Right lobe of liver (tissue), 4 donors: Measurements from ENCODE around the gene DNAH10.

Experiments used
- CTCF ChIP-seq, 4 donors: fragments of 200-600 bp in 3 of 4; fragments of 450-650 bp in 1 of 4; IDR thresholded peaks; one replicate each; pipeline versions ENCODE4 v1.5.1 to v1.8.0; 2016 to 2022; ENCODE audit warnings: antibody characterized with exemption in 4 of 4, mild to moderate bottlenecking in 2 of 4
- POLR2A ChIP-seq: fragments of 450-650 bp; IDR thresholded peaks from one replicate; pipeline ENCODE4 v1.6.1; 2017; ENCODE audit warnings: antibody characterized with exemption, mild to moderate bottlenecking
- donor health status: DM: no; HTN: no; CAD: no.
- donor health status: DM: no; HTN: no; CAD: no.
- donor health status: DM: no; HTN: yes; CAD: no.

DNA sequence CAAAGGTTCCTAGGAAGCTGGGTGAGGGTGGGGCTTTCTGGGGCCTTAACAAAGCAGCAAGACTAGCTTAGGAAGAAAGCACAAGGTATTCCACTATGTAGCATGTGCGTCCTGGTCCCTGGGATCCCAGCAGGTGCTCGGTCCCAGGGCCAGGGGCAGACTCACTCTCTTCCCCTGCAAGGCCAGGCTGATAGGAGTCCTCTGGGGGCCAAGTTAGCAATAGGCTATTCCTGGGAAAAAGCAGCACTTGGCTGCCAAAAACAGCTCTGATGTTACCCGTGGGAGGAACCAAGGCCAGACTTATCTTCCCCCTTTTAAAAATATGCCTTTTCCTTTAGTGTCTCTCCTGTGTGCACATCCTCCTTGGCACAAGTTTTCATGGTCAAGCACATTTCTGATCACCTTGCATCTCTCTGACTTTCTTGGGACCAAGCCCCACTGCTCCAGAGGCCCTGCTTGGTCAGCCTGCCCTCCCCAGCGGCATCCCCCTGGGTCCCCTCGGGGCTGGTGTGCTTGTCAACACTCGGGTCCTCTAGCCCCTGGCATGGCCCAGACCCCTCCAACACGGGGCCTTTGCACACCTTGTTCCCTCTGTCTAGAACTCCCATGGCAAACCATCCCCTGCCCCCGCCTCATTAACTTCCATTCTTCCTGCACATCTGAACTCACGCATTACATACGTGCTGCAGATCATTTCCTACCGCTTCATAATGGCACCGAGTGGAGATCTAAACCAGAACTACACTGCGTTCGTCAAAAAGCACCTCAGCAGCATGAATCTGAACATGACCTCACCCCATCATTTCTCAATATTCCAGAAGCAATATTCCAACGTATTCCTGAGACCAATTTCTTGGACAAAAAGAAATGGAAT lies 188.6 kb downstream of the DNAH10 start:
- TF ChIP-seq CTCF (IDR thresholded peaks at IDR 0.05) (no peak), POLR2A (no peak)
